ENCODE data around the gene PCSK4. TPM values are rescaled to one million over a fixed set of nuclear protein-coding genes. Genes with fewer than 3 reads are reported as not detected.

Gene PCSK4
- total and polyA plus RNA-seq, 2 donors (not counting 3 experiments of a cell fraction or from before 2014, with no cell fraction given), result 1.2 to 1.7 TPM

DNA sequence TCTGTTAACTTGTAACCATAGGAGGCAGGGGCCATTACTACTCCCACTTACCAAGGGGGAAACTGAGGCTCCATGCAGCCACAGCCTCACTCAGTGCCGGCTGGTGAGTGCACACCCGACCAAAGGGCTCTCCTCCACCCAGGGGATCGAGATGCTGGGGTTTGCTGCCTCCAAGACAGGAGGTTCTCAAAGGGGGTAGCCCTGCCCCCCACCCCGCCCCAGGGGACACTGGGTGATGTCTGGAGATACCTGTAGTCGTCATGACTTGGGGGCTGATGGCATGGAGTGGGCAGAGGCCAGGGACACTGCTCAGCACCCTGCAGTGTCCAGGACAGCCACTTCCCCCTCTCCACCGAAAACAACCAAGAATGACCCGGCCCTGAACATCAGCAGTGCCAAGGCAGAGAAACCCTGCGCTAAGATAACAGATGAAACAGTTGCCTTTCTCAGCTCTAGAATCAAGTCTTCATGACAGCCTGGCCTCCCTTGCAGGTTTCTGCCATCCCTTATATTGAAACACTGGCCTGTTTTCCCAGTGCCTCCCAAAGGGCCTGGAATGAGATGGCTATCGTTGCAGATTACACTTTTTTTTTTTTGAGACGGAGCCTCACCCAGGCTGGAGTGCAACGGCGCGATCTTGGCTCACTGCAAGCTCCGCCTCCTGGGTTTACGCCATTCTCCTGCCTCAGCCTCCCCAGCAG is 4.1 kb upstream of the PCSK4 start:
- Histone ChIP-seq H3K4me1 (ENCODE audit: control insufficient read depth, extremely low read depth, insufficient read depth, low read length) (peaks cover 10% of the 10 kb centered on the region), H3K27ac (ENCODE audit: insufficient read depth, low read depth, low read length) (no peak overlapping the region), H3K79me2 (ENCODE audit: control insufficient read depth, insufficient read depth, low read length) (no peaks in the 10 kb centered on the region), H2AFZ (ENCODE audit: low read depth, low read length) (no peak overlapping the region), H3K4me3 (replicated peaks in 1 of 3; ENCODE audit: insufficient read depth in 1 of 3, low read depth in 1 of 3, low read length in 3 of 3) (no peak overlapping the region), H3K36me3 (ENCODE audit: control insufficient read depth in 2 of 2, extremely low read depth in 1 of 2, insufficient read depth in 2 of 2, low read length in 2 of 2) (no peaks in the 10 kb centered on the region), H4K20me1 (replicated peaks; ENCODE audit: control insufficient read depth, extremely low read depth, insufficient read depth, low read length) (no peaks in the 10 kb centered on the region), H3K27me3 (ENCODE audit: control insufficient read depth in 2 of 2, insufficient read depth in 2 of 2, low read length in 2 of 2) (peaks cover 0 to 6% of the 10 kb centered on the region in 2 experiments), H3K9me1 (replicated peaks; ENCODE audit: control insufficient read depth, extremely low read depth, insufficient read depth, low read length) (no peaks in the 10 kb centered on the region), H3K9me3 (replicated peaks; ENCODE audit: control insufficient read depth, insufficient read depth, low read length) (no peaks in the 10 kb centered on the region), H3K4me2 (ENCODE audit: insufficient read depth, low read length) (no peak overlapping the region), H3K9ac (replicated peaks; ENCODE audit: extremely low read depth, insufficient read depth, low read length) (no peak overlapping the region)
- CTCF ChIA-PET, result interaction anchor here (1.1 to 2.6 kb wide), 2 partner anchors 8 to 29 kb away, joined by 4 to 7 read pairs; no protein-coding TSS in a partner anchor
- dilution Hi-C loops (cut with MboI; ENCODE audit: extremely low pct_ligation_motif_present, low sequenced_read_pairs) (no loop called here), intact Hi-C loops (cut with micrococcal nuclease) (no loop called here)
- no peak for DNase-seq (ENCODE audit: low read depth, low spot score)
- no TSS peak for BruUV-seq (replicated peaks)
- POLR2A ChIA-PET, result no interaction called here
- no peak for FAIRE-seq
- TF ChIP-seq JUN (IDR thresholded peaks at IDR 0.05; ENCODE audit: borderline replicate concordance, insufficient read depth, insufficient read length, low read depth), result no peak
- TF ChIP-seq FOS (IDR thresholded peaks at IDR 0.05; ENCODE audit: borderline replicate concordance, insufficient read depth, low read length), result no peak
- TF ChIP-seq GATA2 (IDR thresholded peaks at IDR 0.05; ENCODE audit: insufficient read depth, insufficient read length, low read depth, low read length), result no peak
- TF ChIP-seq EZH2 (IDR thresholded peaks at IDR 0.05; ENCODE audit: borderline replicate concordance, low read depth, low read length, severe bottlenecking), result no peak

DNA sequence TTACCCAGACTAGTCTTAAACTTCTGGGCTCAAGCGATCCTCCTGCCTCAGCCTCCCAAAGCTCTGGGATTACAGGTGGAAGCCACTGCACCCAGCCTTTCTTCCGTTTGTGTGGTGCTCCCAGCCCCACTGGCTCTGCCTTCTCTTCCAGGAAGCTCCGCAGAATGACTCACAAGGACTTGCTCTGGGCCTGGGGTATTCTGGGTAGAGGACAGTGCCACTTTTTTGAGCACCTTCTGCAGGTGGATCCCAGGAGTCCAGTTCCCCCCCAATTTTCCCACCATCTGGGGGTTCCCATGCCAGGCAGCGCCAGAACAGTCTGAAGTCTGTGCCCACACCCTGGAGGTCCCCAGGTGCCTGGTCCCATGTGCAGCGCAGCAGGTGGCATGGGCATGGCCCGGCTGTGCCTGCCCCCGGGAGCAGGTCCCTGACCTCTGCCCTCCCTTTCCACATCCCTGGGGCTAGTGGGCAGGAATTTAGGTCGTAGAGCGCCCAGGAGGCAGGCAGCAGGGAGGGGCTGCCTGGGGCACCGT is 2.4 kb upstream of the PCSK4 start:
- POLR2A ChIA-PET, result no interaction called here

More for the DNA sequence above, 2.4 kb upstream of the PCSK4 start:
- no peak overlapping the region for H3K4me3 ChIP-seq (replicated peaks in 1 of 3; ENCODE audit: insufficient read depth in 1 of 3, low read depth in 1 of 3, low read length in 3 of 3)
- no peaks in the 10 kb centered on the region for H3K9me1 ChIP-seq (replicated peaks; ENCODE audit: control insufficient read depth, extremely low read depth, insufficient read depth, low read length)
- no TSS peak for BruUV-seq (replicated peaks)
- intact Hi-C loops (cut with micrococcal nuclease), result no loop called here
- H3K4me1 ChIP-seq (ENCODE audit: control insufficient read depth, extremely low read depth, insufficient read depth, low read length), result peaks cover 10% of the 10 kb centered on the region
- FAIRE-seq (peak; percentile 18), DNase-seq (ENCODE audit: low read depth, low spot score) (no peak)
- H3K27me3 ChIP-seq (ENCODE audit: control insufficient read depth in 2 of 2, insufficient read depth in 2 of 2, low read length in 2 of 2), result peaks cover 0 to 6% of the 10 kb centered on the region in 2 experiments
- no peaks in the 10 kb centered on the region for H3K36me3 ChIP-seq (ENCODE audit: control insufficient read depth in 2 of 2, extremely low read depth in 1 of 2, insufficient read depth in 2 of 2, low read length in 2 of 2)
- no peaks in the 10 kb centered on the region for H4K20me1 ChIP-seq (replicated peaks; ENCODE audit: control insufficient read depth, extremely low read depth, insufficient read depth, low read length)
- H3K79me2 ChIP-seq (ENCODE audit: control insufficient read depth, insufficient read depth, low read length), result no peaks in the 10 kb centered on the region
- H3K9me3 ChIP-seq (replicated peaks; ENCODE audit: control insufficient read depth, insufficient read depth, low read length), result no peaks in the 10 kb centered on the region
- CTCF ChIA-PET, result interaction anchor here (1.0 to 2.6 kb wide), 2 partner anchors 10 to 17 kb away, joined by 3 to 7 read pairs; no protein-coding TSS in a partner anchor
- TF ChIP-seq JUN (IDR thresholded peaks at IDR 0.05; ENCODE audit: borderline replicate concordance, insufficient read depth, insufficient read length, low read depth), result no peak
- no peak for TF ChIP-seq POLR2AphosphoS5 (IDR thresholded peaks at IDR 0.05; ENCODE audit: insufficient read depth, low read depth, low read length)
- no peak for TF ChIP-seq EZH2 (IDR thresholded peaks at IDR 0.05; ENCODE audit: borderline replicate concordance, low read depth, low read length, severe bottlenecking)
- TF ChIP-seq, protein P1, sequence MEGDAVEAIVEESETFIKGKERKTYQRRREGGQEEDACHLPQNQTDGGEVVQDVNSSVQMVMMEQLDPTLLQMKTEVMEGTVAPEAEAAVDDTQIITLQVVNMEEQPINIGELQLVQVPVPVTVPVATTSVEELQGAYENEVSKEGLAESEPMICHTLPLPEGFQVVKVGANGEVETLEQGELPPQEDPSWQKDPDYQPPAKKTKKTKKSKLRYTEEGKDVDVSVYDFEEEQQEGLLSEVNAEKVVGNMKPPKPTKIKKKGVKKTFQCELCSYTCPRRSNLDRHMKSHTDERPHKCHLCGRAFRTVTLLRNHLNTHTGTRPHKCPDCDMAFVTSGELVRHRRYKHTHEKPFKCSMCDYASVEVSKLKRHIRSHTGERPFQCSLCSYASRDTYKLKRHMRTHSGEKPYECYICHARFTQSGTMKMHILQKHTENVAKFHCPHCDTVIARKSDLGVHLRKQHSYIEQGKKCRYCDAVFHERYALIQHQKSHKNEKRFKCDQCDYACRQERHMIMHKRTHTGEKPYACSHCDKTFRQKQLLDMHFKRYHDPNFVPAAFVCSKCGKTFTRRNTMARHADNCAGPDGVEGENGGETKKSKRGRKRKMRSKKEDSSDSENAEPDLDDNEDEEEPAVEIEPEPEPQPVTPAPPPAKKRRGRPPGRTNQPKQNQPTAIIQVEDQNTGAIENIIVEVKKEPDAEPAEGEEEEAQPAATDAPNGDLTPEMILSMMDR (IDR thresholded peaks at IDR 0.05; ENCODE audit: extremely low read depth in 1 of 2, insufficient read depth in 1 of 2, low read depth in 1 of 2, low read length in 2 of 2), result no peak
- TF ChIP-seq FOS (IDR thresholded peaks at IDR 0.05; ENCODE audit: borderline replicate concordance, insufficient read depth, low read length), result no peak
- TF ChIP-seq, protein P2, sequence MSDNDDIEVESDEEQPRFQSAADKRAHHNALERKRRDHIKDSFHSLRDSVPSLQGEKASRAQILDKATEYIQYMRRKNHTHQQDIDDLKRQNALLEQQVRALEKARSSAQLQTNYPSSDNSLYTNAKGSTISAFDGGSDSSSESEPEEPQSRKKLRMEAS (IDR thresholded peaks at IDR 0.05; ENCODE audit: insufficient read depth, insufficient read length), result no peak
- no peak for TF ChIP-seq GATA2 (IDR thresholded peaks at IDR 0.05; ENCODE audit: insufficient read depth, insufficient read length, low read depth, low read length)
- no peak for TF ChIP-seq MYC (IDR thresholded peaks at IDR 0.05; ENCODE audit: low read depth, low read length)
- no peak for TF ChIP-seq POLR2A (IDR thresholded peaks at IDR 0.05; ENCODE audit: low read depth, low read length)
- H2AFZ ChIP-seq (ENCODE audit: low read depth, low read length), result no peak overlapping the region
- H3K9ac ChIP-seq (replicated peaks; ENCODE audit: extremely low read depth, insufficient read depth, low read length), result no peak overlapping the region
- dilution Hi-C loops (cut with MboI; ENCODE audit: extremely low pct_ligation_motif_present, low sequenced_read_pairs), result no loop called here
- no peak overlapping the region for H3K4me2 ChIP-seq (ENCODE audit: insufficient read depth, low read length)
- H3K27ac ChIP-seq (ENCODE audit: insufficient read depth, low read depth, low read length), result no peak overlapping the region

Data from endothelial cell of umbilical vein (primary cell).